Inferior parietal cortex (tissue), 1 donor: ENCODE data around the gene ADRA2C.
"Not testable (repeated sequence)": the region's sequence is repeated elsewhere in the genome, so short reads cannot be mapped to it uniquely, and the experiment has no call there.

ENCODE experiments used
- DNase-seq: peaks from one replicate; pipeline ENCODE4 v3.0.0-alpha.2; 2016; ENCODE audit errors: extremely low spot score

The ADRA2C gene

GRCh38 chr4:3812211-3812934, 46.2 kb downstream of the ADRA2C start:
- no peak for DNase-seq

- no peak for DNase-seq
These were observed 47.2 kb downstream of the ADRA2C start for GRCh38 chr4:3813151-3814052.

- DNase-seq = no peak
These were observed 47.9 kb downstream of the ADRA2C start for GRCh38 chr4:3814053-3814570.

- not testable (repeated sequence) for DNase-seq
These were observed 48.7 kb downstream of the ADRA2C start for GRCh38 chr4:3814838-3815237.

GRCh38 chr4:3816256-3816825, 50.2 kb downstream of the ADRA2C start:
- no peak for DNase-seq

- no peak for DNase-seq
These were observed 51.1 kb downstream of the ADRA2C start for GRCh38 chr4:3816983-3817960.
